Measurements from ENCODE around the gene RASA3. TPM values are rescaled to one million over a fixed set of nuclear protein-coding genes. Genes with fewer than 3 reads are reported as not detected.
A peak's percentile ranks its signal among the peaks of the same experiment; 100 is the strongest.

RASA3 gene
- total and polyA plus RNA-seq, 2 of the 8 experiments (the other 6 are each of a cell fraction or from before 2014, with no cell fraction given), result 7.5 to 21.9 TPM

DNA sequence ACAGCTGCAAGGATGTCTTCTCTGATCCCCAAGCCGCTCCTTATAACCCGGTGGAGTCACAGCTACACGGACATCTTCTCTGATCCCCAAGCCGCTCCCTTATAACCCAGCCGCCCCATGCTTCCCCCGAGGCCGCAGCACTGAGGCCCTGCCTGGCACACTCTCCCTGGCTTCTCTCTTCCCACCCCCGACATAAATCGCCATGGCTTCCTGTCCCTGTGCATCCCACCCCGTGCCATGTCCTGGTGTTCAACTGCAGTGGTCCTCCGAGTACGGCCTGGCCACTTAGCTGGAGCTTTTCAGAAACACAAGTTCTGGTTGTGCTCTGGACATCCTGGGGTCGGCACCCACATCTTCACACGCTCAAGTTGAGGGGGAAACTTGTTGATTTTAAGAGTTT lies 60.4 kb downstream of the RASA3 start:
- POLR2A ChIA-PET (ENCODE audit: partially characterized antibody), result no interaction called here
- no peak overlapping the region for H3K4me2 ChIP-seq (ENCODE audit: insufficient read depth in 1 of 2, low read depth in 2 of 2, low read length in 2 of 2)
- H3K27ac ChIP-seq (ENCODE audit: low read depth, low read length), result no peak overlapping the region
- TF ChIP-seq KDM5A (IDR thresholded peaks at IDR 0.05; ENCODE audit: low read length) (no peak), CEBPB (IDR thresholded peaks at IDR 0.05; ENCODE audit: low read depth, low read length) (no peak), TAF1 (IDR thresholded peaks at IDR 0.05; ENCODE audit: low read depth, low read length) (no peak), NRF1 (IDR thresholded peaks at IDR 0.05; ENCODE audit: low read depth, low read length) (no peak)

More for the DNA sequence above, 60.4 kb downstream of the RASA3 start:
- Histone ChIP-seq H3K18ac (ENCODE audit: extremely low read depth, low read length) (no peak overlapping the region), H3K56ac (replicated peaks; ENCODE audit: insufficient read length, low read depth, low read length) (no peak overlapping the region), H4K5ac (ENCODE audit: insufficient read length, low read depth, low read length) (no peak overlapping the region), H3K36me3 (ENCODE audit: control insufficient read depth in 2 of 4, insufficient read depth in 4 of 4, low read length in 3 of 4) (no peaks in the 10 kb centered on the region), H3K4me1 (replicated peaks in 1 of 4; ENCODE audit: control insufficient read depth in 3 of 4, insufficient read depth in 4 of 4, low read length in 3 of 4) (peaks cover 0 to 5% (median 1%) of the 10 kb centered on the region in 4 experiments; a peak in 3 of 7 replicates), H2AFZ (ENCODE audit: low read length) (no peak overlapping the region), H3K23ac (ENCODE audit: insufficient read length) (no peak overlapping the region), H2BK12ac (ENCODE audit: low read depth, low read length) (no peak overlapping the region), H3K27me3 (replicated peaks in 1 of 4; ENCODE audit: control insufficient read depth in 3 of 4, extremely low read depth in 1 of 4, insufficient read depth in 3 of 4, low read length in 3 of 4) (no peaks in the 10 kb centered on the region), H2BK20ac (ENCODE audit: low read length) (no peak overlapping the region), H2BK15ac (ENCODE audit: low read length) (no peak overlapping the region), H2AK5ac (ENCODE audit: low read depth, low read length) (no peak overlapping the region), H3K23me2 (ENCODE audit: low read depth, low read length) (no peaks in the 10 kb centered on the region), H3K79me1 (ENCODE audit: low read depth, low read length) (peaks cover 2% of the 10 kb centered on the region; the same call in 1 of the 2 replicates), H3K4me3 (ENCODE audit: extremely low read depth in 1 of 4, insufficient read depth in 2 of 4, low read depth in 3 of 4, low read length in 4 of 4) (no peak overlapping the region), H3K79me2 (ENCODE audit: control insufficient read depth in 1 of 2, insufficient read depth in 2 of 2, low read length in 2 of 2) (no peaks in the 10 kb centered on the region), H4K91ac (replicated peaks; ENCODE audit: insufficient read length, low read length) (no peak overlapping the region), H2BK120ac (replicated peaks; ENCODE audit: low read depth, low read length) (no peak overlapping the region), H4K20me1 (replicated peaks in 1 of 2; ENCODE audit: control insufficient read depth in 1 of 2, insufficient read depth in 2 of 2, low read length in 2 of 2) (peaks cover 0 to 3% of the 10 kb centered on the region in 2 experiments), H2BK5ac (ENCODE audit: low read depth, low read length) (no peak overlapping the region), H3K14ac (ENCODE audit: insufficient read length) (no peak overlapping the region), H3K9me3 (ENCODE audit: insufficient read depth in 2 of 2, low read depth in 1 of 2, low read length in 1 of 2) (no peaks in the 10 kb centered on the region; a peak in 1 of 4 replicates), H3K9ac (replicated peaks in 1 of 4; ENCODE audit: extremely low read depth in 1 of 4, low read depth in 3 of 4, low read length in 3 of 4) (no peak overlapping the region), H4K8ac (ENCODE audit: extremely low read depth, insufficient read depth, low read length) (peak overlapping the region; percentile 38; the same call in 1 of the 2 replicates), H3K4ac (replicated peaks; ENCODE audit: insufficient read length, low read depth, low read length) (no peak overlapping the region)
- WGBS, 2 experiments (ENCODE audit: extremely low coverage in 1 of 2, insufficient coverage in 1 of 2, insufficient read length in 1 of 2, insufficient replicate concordance in 2 of 2, low coverage in 1 of 2, low lambda C conversion rate in 2 of 2, missing lambda C conversion rate in 1 of 2), result 87% methylated on average over 14 of the region's 14 CpGs; no CpG with 5 or more reads in 1 of the 2 experiments
- FAIRE-seq (no peak), DNase-seq (ENCODE audit: low read depth in 1 of 2, low spot score in 2 of 2) (no peak)
- CTCF ChIA-PET (ENCODE audit: partially characterized antibody), result interaction anchor here (1.8 to 2.2 kb wide), 2 partner anchors 26 to 38 kb away, joined by 4 to 6 read pairs; no protein-coding TSS in a partner anchor
